Osteoblast (primary cell): ENCODE measurements around the gene PIEZO1. TPM values are rescaled to one million over a fixed set of nuclear protein-coding genes. Genes with fewer than 3 reads are reported as not detected.
A peak's percentile ranks its signal among the peaks of the same experiment; 100 is the strongest.

Experiments used
- DNase-seq: peaks from one replicate; pipeline ENCODE4 v3.0.0; 2011; ENCODE audit warnings: low spot score, mixed read lengths; ENCODE audit not compliant: insufficient read length; ENCODE audit errors: missing footprints
- H2AFZ ChIP-seq: 2 replicates; pipeline ENCODE4 v1.6.0; 2011; ENCODE audit warnings: mild to moderate bottlenecking, low read length
- H3K27ac ChIP-seq: 2 replicates; pipeline ENCODE4 v1.5.1; 2011; ENCODE audit warnings: mild to moderate bottlenecking, low read depth, low read length, moderate library complexity
- H3K27me3 ChIP-seq: 2 replicates; pipeline ENCODE4 v1.6.0; 2012; ENCODE audit warnings: mild to moderate bottlenecking, control low read depth, inconsistent platforms, low read length, moderate library complexity; ENCODE audit not compliant: insufficient read depth
- H3K36me3 ChIP-seq: 2 replicates; pipeline ENCODE4 v1.5.1; 2011; ENCODE audit warnings: mild to moderate bottlenecking, low read length, control low read depth, moderate library complexity; ENCODE audit not compliant: insufficient read depth
- H3K4me1 ChIP-seq: 2 replicates; pipeline ENCODE4 v1.5.1; 2011; ENCODE audit warnings: mild to moderate bottlenecking, low read length, control low read depth, moderate library complexity; ENCODE audit not compliant: insufficient read depth
- H3K4me2 ChIP-seq: 2 replicates; pipeline ENCODE4 v1.6.0; 2011; ENCODE audit warnings: mild to moderate bottlenecking, low read length; ENCODE audit not compliant: insufficient read depth
- H3K4me3 ChIP-seq: fragments of 200-600 bp; sonication (generic); 3 replicates; pipeline ENCODE4 v1.5.1; 2012; ENCODE audit warnings: mild to moderate bottlenecking, low read length, inconsistent platforms; ENCODE audit not compliant: insufficient read depth
- H3K79me2 ChIP-seq: 2 replicates; pipeline ENCODE4 v1.6.0; 2012; ENCODE audit warnings: mild to moderate bottlenecking, low read length, control low read depth, inconsistent platforms; ENCODE audit not compliant: insufficient read depth
- H3K9me3 ChIP-seq: 2 replicates; pipeline ENCODE4 v1.5.1; 2011; ENCODE audit warnings: low read depth, low read length, control low read depth
- H4K20me1 ChIP-seq: 2 replicates; pipeline ENCODE4 v1.6.0; 2012; ENCODE audit warnings: mild to moderate bottlenecking, low read length, control low read depth; ENCODE audit not compliant: insufficient read depth
- CTCF ChIP-seq: IDR thresholded peaks from 2 replicates; pipeline ENCODE4 v1.5.1; 2011; ENCODE audit warnings: mild to moderate bottlenecking, low read depth, low read length, moderate library complexity; ENCODE audit errors: extremely low read depth
- total RNA-seq: library from RNA; depleted of rRNA; stranded (reverse); fragments of >200 nt; gene quantifications from 2 replicates; pipeline ENCODE4 v1.2.3, GENCODE V29; 2012

PIEZO1 gene
- total RNA-seq, 1 donor, result 207 TPM

- peaks cover 5% of the 10 kb centered on the region for H3K36me3 ChIP-seq
These were observed 108.3 kb downstream of the PIEZO1 start for GRCh38 chr16:88676502-88677242.

GRCh38 chr16:88673716-88674379, 111.2 kb downstream of the PIEZO1 start:
- TF ChIP-seq CTCF, result no peak
- DNase-seq, result no peak

More at GRCh38 chr16:88676502-88677242, 108.3 kb downstream of the PIEZO1 start:
- H4K20me1 ChIP-seq, result peaks cover 2% of the 10 kb centered on the region
- no peak for DNase-seq
- no peaks in the 10 kb centered on the region for H3K79me2 ChIP-seq
- TF ChIP-seq CTCF, result no peak
- no peaks in the 10 kb centered on the region for H3K9me3 ChIP-seq
- H2AFZ ChIP-seq, result no peak overlapping the region
- H3K4me3 ChIP-seq, result no peak overlapping the region
- H3K27me3 ChIP-seq, result peaks cover 31% of the 10 kb centered on the region
- no peak overlapping the region for H3K27ac ChIP-seq
- H3K4me1 ChIP-seq, result peaks cover 2% of the 10 kb centered on the region
- no peak overlapping the region for H3K4me2 ChIP-seq

GRCh38 chr16:88672776-88673175, 112.2 kb downstream of the PIEZO1 start:
- DNase-seq, result peak; percentile 51
- H2AFZ ChIP-seq, result no peak overlapping the region
- peaks cover 6% of the 10 kb centered on the region for H3K4me1 ChIP-seq
- peaks cover 5% of the 10 kb centered on the region for H3K36me3 ChIP-seq
- no peaks in the 10 kb centered on the region for H3K79me2 ChIP-seq
- H3K27ac ChIP-seq, result no peak overlapping the region
- peak; percentile 22 for TF ChIP-seq CTCF
- H3K27me3 ChIP-seq, result peaks cover 6% of the 10 kb centered on the region
- no peaks in the 10 kb centered on the region for H3K9me3 ChIP-seq
- H4K20me1 ChIP-seq, result no peaks in the 10 kb centered on the region
- H3K4me2 ChIP-seq, result no peak overlapping the region
- H3K4me3 ChIP-seq, result no peak overlapping the region

More at GRCh38 chr16:88673716-88674379, 111.2 kb downstream of the PIEZO1 start:
- Histone ChIP-seq H4K20me1 (no peaks in the 10 kb centered on the region), H3K4me2 (no peak overlapping the region), H3K4me3 (no peak overlapping the region), H2AFZ (no peak overlapping the region), H3K27me3 (peaks cover 16% of the 10 kb centered on the region), H3K4me1 (peaks cover 6% of the 10 kb centered on the region), H3K9me3 (no peaks in the 10 kb centered on the region), H3K36me3 (peaks cover 5% of the 10 kb centered on the region), H3K27ac (no peak overlapping the region), H3K79me2 (no peaks in the 10 kb centered on the region)

GRCh38 chr16:88671806-88672205, 113.2 kb downstream of the PIEZO1 start:
- no peaks in the 10 kb centered on the region for H3K79me2 ChIP-seq
- no peaks in the 10 kb centered on the region for H3K9me3 ChIP-seq
- H3K27ac ChIP-seq, result no peak overlapping the region
- peaks cover 5% of the 10 kb centered on the region for H3K36me3 ChIP-seq
- no peaks in the 10 kb centered on the region for H4K20me1 ChIP-seq
- no peak overlapping the region for H2AFZ ChIP-seq
- no peak overlapping the region for H3K4me3 ChIP-seq
- peaks cover 6% of the 10 kb centered on the region for H3K4me1 ChIP-seq
- no peak overlapping the region for H3K4me2 ChIP-seq
- no peak for TF ChIP-seq CTCF
- H3K27me3 ChIP-seq, result no peaks in the 10 kb centered on the region
- no peak for DNase-seq
